Left lung (tissue), 10 donors: ENCODE measurements around the gene PIAS1. TPM values are rescaled to one million over a fixed set of nuclear protein-coding genes. Genes with fewer than 3 reads are reported as not detected.

ENCODE experiments used
- ATAC-seq: fragments of 200-7000 bp; cut with Tn5 transposase; one replicate; pipeline ENCODE4 v1.9.1; 2020; ENCODE audit warnings: moderate library complexity
- DNase-seq, 4 donors: peaks; one replicate each; pipeline ENCODE4 v3.0.0-alpha.2; 2013 to 2020
- H3K27ac ChIP-seq, 2 donors: fragments of 200-600 bp; sonication (generic) in 1 of 2; one replicate each; pipeline versions ENCODE4 v1.5.0 to v1.8.0; 2020 to 2021
- H3K27me3 ChIP-seq, 2 donors: fragments of 200-600 bp; sonication (generic) in 1 of 2; one replicate each; pipeline versions ENCODE4 v1.5.0 to v1.8.0; 2020 to 2021
- H3K36me3 ChIP-seq, 2 donors: fragments of 200-600 bp; sonication (generic) in 1 of 2; one replicate each; pipeline versions ENCODE4 v1.5.0 to v1.8.0; 2020 to 2021
- H3K4me1 ChIP-seq, 2 donors: fragments of 200-600 bp; one replicate each; pipeline ENCODE4 v1.8.0; 2021
- H3K4me3 ChIP-seq, 2 donors: fragments of 200-600 bp; sonication (generic) in 1 of 2; one replicate each; pipeline versions ENCODE4 v1.5.0 to v1.8.0; 2020 to 2021; ENCODE audit warnings: mild to moderate bottlenecking in 1 of 2
- H3K9me3 ChIP-seq, 2 donors: fragments of 200-600 bp; sonication (generic) in 1 of 2; one replicate each; pipeline versions ENCODE4 v1.5.0 to v1.8.0; 2020 to 2021
- CTCF ChIP-seq, 2 donors: fragments of 200-600 bp; sonication (generic) in 1 of 2; IDR thresholded peaks; one replicate each; pipeline versions ENCODE4 v1.5.0 to v1.8.0; 2021; ENCODE audit warnings: antibody characterized with exemption in 2 of 2
- intact Hi-C, 2 donors: fragments of 100-400 bp; cut with DNase I; formaldehyde crosslinking; loops; one replicate each; pipeline versions ENCODE4 v1.11.2 to v1.14.2; 2022
- polyA plus RNA-seq, 6 donors: library from polyadenylated mRNA; unstranded; fragments of 120-200 nt; gene quantifications; one replicate each; pipeline ENCODE4 v1.2.1, GENCODE V29; 2013; ENCODE audit not compliant: insufficient read length in 6 of 6
- total RNA-seq, 2 donors: library from RNA; stranded (reverse); fragmentation: NEBNext Ultra II Directional; extraction: Animal tissue kit (Norgen Biotek cat#: 25700); gene quantifications; one replicate each; pipeline ENCODE4 v1.2.1, GENCODE V29; 2021
- donor health status: DM: no; HTN: yes; CAD: no.
- donor health status: DM: no; HTN: no; CAD: no.

PIAS1 gene
- total and polyA plus RNA-seq, 8 donors: 44.9 to 71.4 (median 63.3) TPM

GRCh38 chr15:68014219-68014618 lies 39.9 kb upstream of the PIAS1 start:
- no peaks in the 10 kb centered on the region for H3K27me3 ChIP-seq
- H3K27ac ChIP-seq: no peak overlapping the region
- no peaks in the 10 kb centered on the region for H3K36me3 ChIP-seq
- no peak for DNase-seq
- no peaks in the 10 kb centered on the region for H3K9me3 ChIP-seq
- peaks cover 0 to 7% of the 10 kb centered on the region in 2 donors for H3K4me1 ChIP-seq
- ATAC-seq: no peak
- no peak overlapping the region for H3K4me3 ChIP-seq
- intact Hi-C loops: no loop called here
- TF ChIP-seq CTCF (IDR thresholded peaks at IDR 0.05): no peak

- no peak overlapping the region for H3K4me3 ChIP-seq
- intact Hi-C loops: no loop called here
- no peaks in the 10 kb centered on the region for H3K9me3 ChIP-seq
- ATAC-seq: no peak
- no peak for DNase-seq
- no peaks in the 10 kb centered on the region for H3K27me3 ChIP-seq
- H3K27ac ChIP-seq: no peak overlapping the region
- no peaks in the 10 kb centered on the region for H3K4me1 ChIP-seq
- H3K36me3 ChIP-seq: no peaks in the 10 kb centered on the region
- TF ChIP-seq CTCF (IDR thresholded peaks at IDR 0.05): no peak
These were observed 38.9 kb upstream of the PIAS1 start for GRCh38 chr15:68015244-68015643.

- Histone ChIP-seq H3K27me3 (no peaks in the 10 kb centered on the region), H3K36me3 (no peaks in the 10 kb centered on the region), H3K9me3 (no peaks in the 10 kb centered on the region), H3K4me3 (no peak overlapping the region), H3K4me1 (peaks cover 0 to under 1% of the 10 kb centered on the region in 2 donors), H3K27ac (no peak overlapping the region)
- intact Hi-C loops: no loop called here
- ATAC-seq (no peak), DNase-seq (no peak)
- no peak for TF ChIP-seq CTCF (IDR thresholded peaks at IDR 0.05)
These were observed 36.9 kb upstream of the PIAS1 start for GRCh38 chr15:68017201-68017600.

GRCh38 chr15:68018797-68019444 lies 35.2 kb upstream of the PIAS1 start:
- ATAC-seq (no peak), DNase-seq (no peak)
- Histone ChIP-seq H3K27me3 (no peaks in the 10 kb centered on the region), H3K36me3 (no peaks in the 10 kb centered on the region), H3K9me3 (no peaks in the 10 kb centered on the region), H3K27ac (no peak overlapping the region), H3K4me3 (no peak overlapping the region), H3K4me1 (peaks cover 0 to 4% of the 10 kb centered on the region in 2 donors)
- no peak for TF ChIP-seq CTCF (IDR thresholded peaks at IDR 0.05)
- intact Hi-C loops: no loop called here

- H3K36me3 ChIP-seq: no peaks in the 10 kb centered on the region
- intact Hi-C loops: no loop called here
- no peak overlapping the region for H3K27ac ChIP-seq
- H3K27me3 ChIP-seq: no peaks in the 10 kb centered on the region
- peaks cover 0 to 4% of the 10 kb centered on the region in 2 donors for H3K4me1 ChIP-seq
- TF ChIP-seq CTCF (IDR thresholded peaks at IDR 0.05): no peak
- H3K4me3 ChIP-seq: no peak overlapping the region
- no peaks in the 10 kb centered on the region for H3K9me3 ChIP-seq
- DNase-seq (no peak), ATAC-seq (no peak)
These were observed 34.1 kb upstream of the PIAS1 start for GRCh38 chr15:68019814-68020525.
